Osteoblast (primary cell): ENCODE results near the gene DGKB. TPM values are rescaled to one million over a fixed set of nuclear protein-coding genes. Genes with fewer than 3 reads are reported as not detected.

Experiments used
- DNase-seq: peaks from one replicate; pipeline ENCODE4 v3.0.0; 2011; ENCODE audit warnings: low spot score, mixed read lengths; ENCODE audit not compliant: insufficient read length; ENCODE audit errors: missing footprints
- H2AFZ ChIP-seq: 2 replicates; pipeline ENCODE4 v1.6.0; 2011; ENCODE audit warnings: mild to moderate bottlenecking, low read length
- H3K27ac ChIP-seq: 2 replicates; pipeline ENCODE4 v1.5.1; 2011; ENCODE audit warnings: mild to moderate bottlenecking, low read depth, low read length, moderate library complexity
- H3K27me3 ChIP-seq: 2 replicates; pipeline ENCODE4 v1.6.0; 2012; ENCODE audit warnings: mild to moderate bottlenecking, control low read depth, inconsistent platforms, low read length, moderate library complexity; ENCODE audit not compliant: insufficient read depth
- H3K36me3 ChIP-seq: 2 replicates; pipeline ENCODE4 v1.5.1; 2011; ENCODE audit warnings: mild to moderate bottlenecking, low read length, control low read depth, moderate library complexity; ENCODE audit not compliant: insufficient read depth
- H3K4me1 ChIP-seq: 2 replicates; pipeline ENCODE4 v1.5.1; 2011; ENCODE audit warnings: mild to moderate bottlenecking, low read length, control low read depth, moderate library complexity; ENCODE audit not compliant: insufficient read depth
- H3K4me2 ChIP-seq: 2 replicates; pipeline ENCODE4 v1.6.0; 2011; ENCODE audit warnings: mild to moderate bottlenecking, low read length; ENCODE audit not compliant: insufficient read depth
- H3K4me3 ChIP-seq: fragments of 200-600 bp; sonication (generic); 3 replicates; pipeline ENCODE4 v1.5.1; 2012; ENCODE audit warnings: mild to moderate bottlenecking, low read length, inconsistent platforms; ENCODE audit not compliant: insufficient read depth
- H3K79me2 ChIP-seq: 2 replicates; pipeline ENCODE4 v1.6.0; 2012; ENCODE audit warnings: mild to moderate bottlenecking, low read length, control low read depth, inconsistent platforms; ENCODE audit not compliant: insufficient read depth
- H3K9me3 ChIP-seq: 2 replicates; pipeline ENCODE4 v1.5.1; 2011; ENCODE audit warnings: low read depth, low read length, control low read depth
- H4K20me1 ChIP-seq: 2 replicates; pipeline ENCODE4 v1.6.0; 2012; ENCODE audit warnings: mild to moderate bottlenecking, low read length, control low read depth; ENCODE audit not compliant: insufficient read depth
- total RNA-seq: library from RNA; depleted of rRNA; stranded (reverse); fragments of >200 nt; gene quantifications from 2 replicates; pipeline ENCODE4 v1.2.3, GENCODE V29; 2012
- TF ChIP-seq, protein P1 (sequence below): IDR thresholded peaks from 2 replicates; pipeline ENCODE4 v1.5.1; 2011; ENCODE audit warnings: mild to moderate bottlenecking, low read depth, low read length, moderate library complexity; ENCODE audit errors: extremely low read depth

The DGKB gene
- total RNA-seq, 1 donor, result 1.1 TPM

DNA sequence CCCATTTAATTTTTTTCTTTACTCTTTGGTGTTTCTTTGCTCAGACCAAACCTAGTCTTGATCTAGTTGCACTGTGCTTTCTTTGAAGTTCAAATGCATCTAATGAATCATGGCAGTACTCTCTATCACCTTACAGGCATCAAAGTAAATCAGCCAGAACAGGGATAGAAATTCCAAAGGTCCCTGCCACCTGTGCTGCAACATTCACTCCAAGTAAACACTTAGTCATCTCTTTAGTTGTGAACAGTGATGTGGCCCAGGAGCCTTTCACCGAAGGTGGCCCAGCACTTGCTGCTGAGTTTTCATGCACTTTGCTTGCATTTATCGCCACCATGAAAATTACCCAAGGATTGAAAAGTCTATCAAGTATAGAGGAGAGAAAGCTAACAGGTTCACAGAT is 599.0 kb downstream of the DGKB start:
- Histone ChIP-seq H3K27ac (no peak overlapping the region), H2AFZ (no peak overlapping the region), H3K79me2 (no peaks in the 10 kb centered on the region), H3K4me2 (no peak overlapping the region), H3K27me3 (no peaks in the 10 kb centered on the region), H3K4me3 (no peak overlapping the region), H3K9me3 (no peaks in the 10 kb centered on the region), H4K20me1 (no peaks in the 10 kb centered on the region), H3K36me3 (no peaks in the 10 kb centered on the region), H3K4me1 (no peaks in the 10 kb centered on the region)
- TF ChIP-seq, protein P1, sequence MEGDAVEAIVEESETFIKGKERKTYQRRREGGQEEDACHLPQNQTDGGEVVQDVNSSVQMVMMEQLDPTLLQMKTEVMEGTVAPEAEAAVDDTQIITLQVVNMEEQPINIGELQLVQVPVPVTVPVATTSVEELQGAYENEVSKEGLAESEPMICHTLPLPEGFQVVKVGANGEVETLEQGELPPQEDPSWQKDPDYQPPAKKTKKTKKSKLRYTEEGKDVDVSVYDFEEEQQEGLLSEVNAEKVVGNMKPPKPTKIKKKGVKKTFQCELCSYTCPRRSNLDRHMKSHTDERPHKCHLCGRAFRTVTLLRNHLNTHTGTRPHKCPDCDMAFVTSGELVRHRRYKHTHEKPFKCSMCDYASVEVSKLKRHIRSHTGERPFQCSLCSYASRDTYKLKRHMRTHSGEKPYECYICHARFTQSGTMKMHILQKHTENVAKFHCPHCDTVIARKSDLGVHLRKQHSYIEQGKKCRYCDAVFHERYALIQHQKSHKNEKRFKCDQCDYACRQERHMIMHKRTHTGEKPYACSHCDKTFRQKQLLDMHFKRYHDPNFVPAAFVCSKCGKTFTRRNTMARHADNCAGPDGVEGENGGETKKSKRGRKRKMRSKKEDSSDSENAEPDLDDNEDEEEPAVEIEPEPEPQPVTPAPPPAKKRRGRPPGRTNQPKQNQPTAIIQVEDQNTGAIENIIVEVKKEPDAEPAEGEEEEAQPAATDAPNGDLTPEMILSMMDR, result no peak
- no peak for DNase-seq

DNA sequence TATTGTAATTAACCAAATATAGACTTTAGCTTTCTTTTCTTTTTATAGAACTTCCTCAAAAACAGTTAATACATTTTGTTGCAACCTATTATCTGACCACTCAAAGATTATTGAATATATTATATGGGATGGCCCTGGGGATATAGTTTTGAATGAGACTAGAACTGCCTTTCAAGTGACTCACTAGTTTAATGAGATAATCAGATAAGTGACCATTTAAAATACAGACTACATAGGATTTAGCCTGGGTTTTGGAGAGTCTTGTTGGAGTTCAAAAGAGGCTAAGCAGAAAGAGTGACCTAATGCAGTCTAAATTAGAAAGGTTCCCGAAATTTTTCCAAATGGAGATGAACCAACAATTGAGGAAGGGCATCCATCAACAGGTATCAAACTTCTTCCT is 607.9 kb downstream of the DGKB start:
- TF ChIP-seq, protein P1, result no peak
- Histone ChIP-seq H2AFZ (no peak overlapping the region), H4K20me1 (no peaks in the 10 kb centered on the region), H3K79me2 (no peaks in the 10 kb centered on the region), H3K9me3 (no peaks in the 10 kb centered on the region), H3K27ac (no peak overlapping the region), H3K4me1 (no peaks in the 10 kb centered on the region), H3K4me3 (no peak overlapping the region), H3K4me2 (no peak overlapping the region), H3K36me3 (no peaks in the 10 kb centered on the region), H3K27me3 (no peaks in the 10 kb centered on the region)
- DNase-seq, result no peak

DNA sequence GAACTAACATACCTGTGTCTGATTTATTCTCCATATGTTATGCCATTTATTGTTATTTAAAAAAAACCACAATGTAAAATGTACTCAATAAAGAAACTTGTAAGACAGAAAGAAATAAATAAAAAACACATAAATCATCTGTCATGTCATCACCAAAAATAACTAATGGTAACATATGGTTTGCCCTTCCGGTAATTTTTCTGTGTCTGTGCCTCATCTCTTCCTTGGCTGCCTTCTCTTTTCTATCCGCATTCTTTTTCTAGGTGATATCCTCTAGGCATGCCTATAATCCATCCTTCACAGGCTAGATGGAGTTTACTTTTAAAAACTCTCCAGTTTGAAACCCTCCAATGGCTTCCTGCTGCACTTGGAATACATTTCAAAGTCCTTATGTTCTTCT is 609.1 kb downstream of the DGKB start:
- Histone ChIP-seq H2AFZ (no peak overlapping the region), H3K4me3 (no peak overlapping the region), H3K4me1 (no peaks in the 10 kb centered on the region), H3K27ac (no peak overlapping the region), H3K9me3 (no peaks in the 10 kb centered on the region), H3K36me3 (no peaks in the 10 kb centered on the region), H3K27me3 (no peaks in the 10 kb centered on the region), H4K20me1 (no peaks in the 10 kb centered on the region), H3K79me2 (no peaks in the 10 kb centered on the region), H3K4me2 (no peak overlapping the region)
- TF ChIP-seq, protein P1, result no peak
- DNase-seq, result no peak

DNA sequence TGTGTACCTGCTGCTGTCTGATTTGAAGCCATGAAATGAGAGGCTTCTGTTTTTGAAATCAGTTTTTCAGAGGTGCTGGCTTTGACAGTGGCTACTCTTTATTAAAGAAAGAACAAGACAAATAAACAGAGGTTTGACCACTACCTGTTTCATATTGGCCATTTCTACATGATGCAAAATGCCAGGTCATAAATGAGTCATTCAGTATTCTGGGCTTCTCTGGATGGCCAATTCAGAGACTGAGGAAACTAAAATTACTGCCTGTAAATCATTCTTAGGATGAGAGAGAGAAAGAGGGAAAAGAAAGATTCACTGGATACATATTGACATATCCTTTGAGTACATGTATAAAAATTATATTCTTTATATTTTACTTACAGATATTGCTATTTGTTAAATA is 609.8 kb downstream of the DGKB start:
- H3K4me1 ChIP-seq, result no peaks in the 10 kb centered on the region
- H3K4me3 ChIP-seq, result no peak overlapping the region
- H3K4me2 ChIP-seq, result no peak overlapping the region
- H3K27me3 ChIP-seq, result no peaks in the 10 kb centered on the region
- no peaks in the 10 kb centered on the region for H3K36me3 ChIP-seq
- no peaks in the 10 kb centered on the region for H4K20me1 ChIP-seq
- no peak overlapping the region for H3K27ac ChIP-seq
- H3K9me3 ChIP-seq, result no peaks in the 10 kb centered on the region
- TF ChIP-seq, protein P1, result no peak
- no peak for DNase-seq
- no peak overlapping the region for H2AFZ ChIP-seq
- H3K79me2 ChIP-seq, result no peaks in the 10 kb centered on the region
